H9 (cell line): ENCODE data around the gene LIN9. TPM values are rescaled to one million over a fixed set of nuclear protein-coding genes. Genes with fewer than 3 reads are reported as not detected.

ENCODE experiments used
- DNase-seq: peaks from one replicate; pipeline ENCODE4 v3.0.0-alpha.2; 2017
- H2AFZ ChIP-seq: one replicate; pipeline ENCODE4 v1.6.1; 2013; ENCODE audit warnings: mild to moderate bottlenecking, low read length, control low read depth, moderate library complexity
- H2AK5ac ChIP-seq: 2 replicates; pipeline ENCODE4 v1.6.1; 2013; ENCODE audit warnings: low read length, control low read depth, mixed read lengths; ENCODE audit not compliant: insufficient read length
- H2BK120ac ChIP-seq: one replicate; pipeline ENCODE4 v1.6.1; 2013; ENCODE audit warnings: low read depth, mild to moderate bottlenecking, low read length, control low read depth, inconsistent platforms; ENCODE audit not compliant: poor library complexity, severe bottlenecking
- H2BK12ac ChIP-seq: 2 replicates; pipeline ENCODE4 v1.6.1; 2013; ENCODE audit warnings: low read length, control low read depth, mixed read lengths, low read depth; ENCODE audit not compliant: insufficient read length
- H2BK15ac ChIP-seq: 2 replicates; pipeline ENCODE4 v1.6.1; 2013; ENCODE audit warnings: low read depth, low read length, control low read depth
- H2BK20ac ChIP-seq: one replicate; pipeline ENCODE4 v1.6.1; 2013; ENCODE audit warnings: low read depth, mild to moderate bottlenecking, low read length, control low read depth, inconsistent platforms; ENCODE audit not compliant: poor library complexity, severe bottlenecking
- H2BK5ac ChIP-seq: 2 replicates; pipeline ENCODE4 v1.6.1; 2013; ENCODE audit warnings: low read length, control low read depth, mixed read lengths; ENCODE audit not compliant: insufficient read length
- H3K14ac ChIP-seq: 2 replicates; pipeline ENCODE4 v1.6.1; 2013; ENCODE audit warnings: low read length, control low read depth; ENCODE audit not compliant: insufficient read depth
- H3K18ac ChIP-seq: 2 replicates; pipeline ENCODE4 v1.6.1; 2013; ENCODE audit warnings: low read depth, mild to moderate bottlenecking, mixed read lengths, low read length, control low read depth; ENCODE audit not compliant: insufficient read length
- H3K23ac ChIP-seq: 2 replicates; pipeline ENCODE4 v1.6.1; 2013; ENCODE audit warnings: low read length, control low read depth, mixed read lengths, low read depth; ENCODE audit not compliant: insufficient read length
- H3K23me2 ChIP-seq: 2 replicates; pipeline ENCODE4 v1.6.1; 2013; ENCODE audit warnings: low read depth, mild to moderate bottlenecking, mixed read lengths, low read length, control low read depth; ENCODE audit not compliant: insufficient read length, poor library complexity, severe bottlenecking
- H3K27ac ChIP-seq: 2 replicates; pipeline ENCODE4 v1.5.1; 2013; ENCODE audit warnings: low read length, control low read depth, mixed read lengths, low read depth; ENCODE audit not compliant: insufficient read length
- H3K27me3 ChIP-seq: 2 replicates; pipeline ENCODE4 v1.6.1; 2013; ENCODE audit warnings: low read length, control low read depth, inconsistent platforms; ENCODE audit not compliant: insufficient read depth
- H3K4ac ChIP-seq: 2 replicates; pipeline ENCODE4 v1.6.1; 2013; ENCODE audit warnings: low read depth, mild to moderate bottlenecking, control low read depth, inconsistent platforms, low read length, moderate library complexity
- H3K4me1 ChIP-seq: 2 replicates; pipeline ENCODE4 v1.6.1; 2013; ENCODE audit warnings: low read length, control low read depth, inconsistent platforms; ENCODE audit not compliant: insufficient read depth
- H3K4me2 ChIP-seq: 2 replicates; pipeline ENCODE4 v1.6.1; 2013; ENCODE audit warnings: low read length, control low read depth, mixed read lengths; ENCODE audit not compliant: insufficient read length, insufficient read depth
- H3K56ac ChIP-seq: 2 replicates; pipeline ENCODE4 v1.6.1; 2013; ENCODE audit warnings: low read depth, mild to moderate bottlenecking, mixed read lengths, low read length, control low read depth; ENCODE audit not compliant: insufficient read length
- H3K79me1 ChIP-seq: 2 replicates; pipeline ENCODE4 v1.6.1; 2013; ENCODE audit warnings: low read depth, mild to moderate bottlenecking, moderate library complexity, low read length, control low read depth, inconsistent platforms; ENCODE audit not compliant: insufficient read depth, poor library complexity, severe bottlenecking
- H3K79me2 ChIP-seq: 2 replicates; pipeline ENCODE4 v1.6.1; 2013; ENCODE audit warnings: low read length, control low read depth, inconsistent platforms; ENCODE audit not compliant: insufficient read depth
- H3K9ac ChIP-seq: 2 replicates; pipeline ENCODE4 v1.6.1; 2013; ENCODE audit warnings: low read length, control low read depth, mixed read lengths; ENCODE audit not compliant: insufficient read length; ENCODE audit errors: extremely low read depth
- H3K9me3 ChIP-seq: one replicate; pipeline ENCODE4 v1.6.1; 2013; ENCODE audit warnings: low read depth, low read length, inconsistent platforms; ENCODE audit not compliant: control insufficient read depth
- H3T11ph ChIP-seq: one replicate; pipeline ENCODE4 v1.6.1; 2013; ENCODE audit warnings: mild to moderate bottlenecking, low read length, control low read depth, inconsistent platforms
- H4K20me1 ChIP-seq: one replicate; pipeline ENCODE4 v1.6.1; 2013; ENCODE audit not compliant: control insufficient read depth, insufficient read length, insufficient read depth
- H4K5ac ChIP-seq: 2 replicates; pipeline ENCODE4 v1.6.1; 2013; ENCODE audit warnings: low read depth, mild to moderate bottlenecking, mixed read lengths, low read length, control low read depth; ENCODE audit not compliant: insufficient read length
- H4K8ac ChIP-seq: replicated peaks from 2 replicates; pipeline ENCODE4 v1.6.1; 2013; ENCODE audit warnings: low read length, control low read depth, mixed read lengths, low read depth; ENCODE audit not compliant: insufficient read length
- H4K91ac ChIP-seq: 2 replicates; pipeline ENCODE4 v1.6.1; 2013; ENCODE audit warnings: low read depth, mild to moderate bottlenecking, moderate library complexity, mixed read lengths, low read length, control low read depth; ENCODE audit not compliant: insufficient read length
- H3K27ac Mint-ChIP-seq, 3 experiments: 2 replicates in 2 of 3; 3 replicates in 1 of 3; pipeline ENCODE4 v1.8.0; 2020 to 2021; ENCODE audit warnings: mixed read lengths in 3 of 3, mild to moderate bottlenecking in 1 of 3, moderate library complexity in 1 of 3
- H3K27me3 Mint-ChIP-seq: 2 replicates; pipeline ENCODE4 v1.8.0; 2021; ENCODE audit warnings: low read depth, mild to moderate bottlenecking, moderate library complexity, mixed read lengths
- H3K36me3 Mint-ChIP-seq, 3 experiments: 2 replicates in 2 of 3; 3 replicates in 1 of 3; pipeline ENCODE4 v1.8.0; 2020 to 2021; ENCODE audit warnings: low read depth in 3 of 3, mixed read lengths in 3 of 3; ENCODE audit not compliant: insufficient read depth in 1 of 3
- H3K4me1 Mint-ChIP-seq, 2 experiments: 2 replicates each; pipeline ENCODE4 v1.8.0; 2020; ENCODE audit warnings: mixed read lengths in 2 of 2
- H3K4me3 Mint-ChIP-seq, 2 experiments: 2 replicates in 1 of 2; 3 replicates in 1 of 2; pipeline ENCODE4 v1.8.0; 2020 to 2021; ENCODE audit warnings: mild to moderate bottlenecking in 2 of 2, mixed read lengths in 2 of 2, moderate library complexity in 1 of 2
- H3K9me3 Mint-ChIP-seq, 2 experiments: 2 replicates in 1 of 2; 3 replicates in 1 of 2; pipeline ENCODE4 v1.8.0; 2020; ENCODE audit warnings: mild to moderate bottlenecking in 2 of 2, mixed read lengths in 2 of 2, moderate library complexity in 1 of 2
- WGBS: extraction: QIAGEN DNeasy Blood & Tissue Kit; methylation state at CpG from one replicate; pipeline ENCODE4 v1.1.7; 2013; ENCODE audit warnings: missing lambda C conversion rate, low lambda C conversion rate, mixed read lengths; ENCODE audit not compliant: insufficient read length; ENCODE audit errors: extremely low coverage; 5-methylcytosine and 5-hydroxymethylcytosine counted together
- total RNA-seq: library from RNA; stranded (reverse); gene quantifications from 2 replicates; pipeline ENCODE4 v1.2.1, GENCODE V29; 2021
- TF ChIP-seq, protein P1 (sequence below): fragments of 200-600 bp; sonication (generic); conservative IDR thresholded peaks from 3 replicates; pipeline ENCODE4 v1.8.0; 2021; ENCODE audit warnings: antibody characterized with exemption, mild to moderate bottlenecking

LIN9 gene
- total RNA-seq, 1 experiment from 2014 or later: 9.5 TPM

- peak; percentile 59 for DNase-seq
- Histone ChIP-seq H2AFZ (no peak overlapping the region), H3K14ac (no peak overlapping the region)
Measured at GRCh38 chr1:226210571-226211176, 98.3 kb downstream of the LIN9 start.

More at GRCh38 chr1:226210571-226211176, 98.3 kb downstream of the LIN9 start:
- Histone ChIP-seq H3K79me2 (no peaks in the 10 kb centered on the region), H2BK15ac (no peak overlapping the region), H3K27me3 (no peaks in the 10 kb centered on the region; the same call in 1 of the 2 replicates), H2BK120ac (no peak overlapping the region), H3K4ac (no peak overlapping the region), H3K9me3 (no peaks in the 10 kb centered on the region), H2BK5ac (no peak overlapping the region), H4K8ac (no peak overlapping the region), H4K20me1 (no peaks in the 10 kb centered on the region), H3K27ac (no peak overlapping the region), H3K4me2 (peak overlapping the region; percentile 3), H4K5ac (no peak overlapping the region), H3K9ac (no peak overlapping the region), H3K56ac (no peak overlapping the region), H3K23ac (no peak overlapping the region), H3K79me1 (no peaks in the 10 kb centered on the region), H2BK12ac (no peak overlapping the region), H3T11ph (no peak overlapping the region), H4K91ac (no peak overlapping the region), H3K18ac (no peak overlapping the region), H3K23me2 (no peaks in the 10 kb centered on the region), H2BK20ac (no peak overlapping the region), H3K4me1 (peaks cover 15% of the 10 kb centered on the region; the same call in 1 of the 2 replicates), H2AK5ac (no peak overlapping the region)
- Mint-ChIP-seq H3K27ac (no peak overlapping the region), H3K27me3 (peaks cover 26% of the 10 kb centered on the region), H3K36me3 (no peaks in the 10 kb centered on the region), H3K4me3 (peak overlapping the region in 1 of 2 experiments; percentile 59; a peak in 3 of 5 replicates), H3K4me1 (peaks cover 38 to 43% of the 10 kb centered on the region in 2 experiments), H3K9me3 (no peaks in the 10 kb centered on the region)
- WGBS: no CpG with 5 or more reads among the region's 7 CpGs
- TF ChIP-seq, protein P1, sequence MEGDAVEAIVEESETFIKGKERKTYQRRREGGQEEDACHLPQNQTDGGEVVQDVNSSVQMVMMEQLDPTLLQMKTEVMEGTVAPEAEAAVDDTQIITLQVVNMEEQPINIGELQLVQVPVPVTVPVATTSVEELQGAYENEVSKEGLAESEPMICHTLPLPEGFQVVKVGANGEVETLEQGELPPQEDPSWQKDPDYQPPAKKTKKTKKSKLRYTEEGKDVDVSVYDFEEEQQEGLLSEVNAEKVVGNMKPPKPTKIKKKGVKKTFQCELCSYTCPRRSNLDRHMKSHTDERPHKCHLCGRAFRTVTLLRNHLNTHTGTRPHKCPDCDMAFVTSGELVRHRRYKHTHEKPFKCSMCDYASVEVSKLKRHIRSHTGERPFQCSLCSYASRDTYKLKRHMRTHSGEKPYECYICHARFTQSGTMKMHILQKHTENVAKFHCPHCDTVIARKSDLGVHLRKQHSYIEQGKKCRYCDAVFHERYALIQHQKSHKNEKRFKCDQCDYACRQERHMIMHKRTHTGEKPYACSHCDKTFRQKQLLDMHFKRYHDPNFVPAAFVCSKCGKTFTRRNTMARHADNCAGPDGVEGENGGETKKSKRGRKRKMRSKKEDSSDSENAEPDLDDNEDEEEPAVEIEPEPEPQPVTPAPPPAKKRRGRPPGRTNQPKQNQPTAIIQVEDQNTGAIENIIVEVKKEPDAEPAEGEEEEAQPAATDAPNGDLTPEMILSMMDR: no peak
